Activated T-cell treated with anti-CD3 and anti-CD28 coated beads for 1 hour (primary cell): ENCODE measurements around the gene ITGB1.
"Not testable (repeated sequence)": the region's sequence is repeated elsewhere in the genome, so short reads cannot be mapped to it uniquely, and the experiment has no call there.

Experiments used
- DNase-seq: peaks from one replicate; pipeline ENCODE4 v3.0.0-alpha.2; 2020; ENCODE audit warnings: low read depth

Gene ITGB1

DNA sequence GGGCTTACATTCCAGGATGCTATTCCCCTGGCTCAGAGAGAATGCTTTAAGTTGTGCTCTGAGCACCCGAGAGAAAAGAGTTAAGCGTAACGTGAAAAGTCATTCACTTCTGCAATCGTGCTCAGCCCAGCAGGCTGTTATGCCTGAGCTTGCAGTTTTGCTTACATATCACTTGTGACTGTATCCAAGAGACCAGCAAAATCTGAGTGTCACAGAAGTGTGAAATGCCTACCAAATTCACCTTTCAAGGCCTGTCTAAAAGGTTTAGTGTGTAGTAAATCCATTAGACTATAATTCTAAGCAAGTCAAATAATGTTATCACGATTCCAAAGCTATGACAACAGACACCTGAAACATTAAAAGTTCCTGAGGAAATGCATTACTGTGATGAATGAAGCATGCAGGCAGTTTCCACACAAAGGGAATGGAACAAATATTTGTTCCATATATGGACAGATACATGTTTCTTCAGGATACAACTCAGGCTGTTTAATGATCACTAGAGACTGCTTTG lies 20.1 kb downstream of the ITGB1 start:
- DNase-seq = no peak

DNA sequence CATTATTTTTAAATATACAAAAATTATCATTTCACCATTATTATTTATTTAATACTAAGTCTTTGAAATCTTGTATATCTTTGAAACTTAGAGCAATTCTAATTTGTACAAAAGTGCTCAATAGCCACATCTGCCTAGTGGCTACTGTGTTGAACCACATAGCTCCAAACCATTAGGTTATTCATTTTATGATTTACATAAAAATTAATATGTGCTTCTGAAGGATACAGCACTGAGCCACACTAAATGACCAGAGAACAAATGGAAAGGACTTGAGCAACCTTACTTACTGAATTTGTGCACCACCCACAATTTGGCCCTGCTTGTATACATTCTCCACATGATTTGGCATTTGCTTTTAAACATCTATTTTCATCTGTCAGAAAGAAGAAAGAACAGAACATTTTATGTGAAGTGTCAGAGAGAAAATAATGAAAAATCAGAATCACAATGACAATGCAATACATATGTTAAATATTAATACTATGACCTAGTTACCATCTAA lies 25.8 kb downstream of the ITGB1 start:
- DNase-seq = no peak

DNA sequence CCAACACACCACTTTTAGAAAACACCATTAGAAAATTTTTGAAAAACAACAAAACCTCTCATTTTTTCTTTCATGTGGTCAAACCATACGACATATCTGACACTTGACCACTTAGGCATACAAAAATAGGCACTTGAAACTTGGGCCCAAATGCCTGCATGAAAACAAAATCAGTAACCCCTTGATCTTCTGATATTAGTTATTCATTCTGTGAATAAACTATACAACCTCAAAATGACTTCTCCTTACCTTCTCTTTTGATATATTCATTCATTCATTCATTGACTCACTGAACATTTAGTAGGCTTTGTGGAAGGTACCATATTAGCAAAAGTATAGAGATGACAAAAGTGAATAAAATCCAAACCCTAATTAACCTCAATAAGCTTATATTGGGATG lies 26.4 kb downstream of the ITGB1 start:
- no peak for DNase-seq

DNA sequence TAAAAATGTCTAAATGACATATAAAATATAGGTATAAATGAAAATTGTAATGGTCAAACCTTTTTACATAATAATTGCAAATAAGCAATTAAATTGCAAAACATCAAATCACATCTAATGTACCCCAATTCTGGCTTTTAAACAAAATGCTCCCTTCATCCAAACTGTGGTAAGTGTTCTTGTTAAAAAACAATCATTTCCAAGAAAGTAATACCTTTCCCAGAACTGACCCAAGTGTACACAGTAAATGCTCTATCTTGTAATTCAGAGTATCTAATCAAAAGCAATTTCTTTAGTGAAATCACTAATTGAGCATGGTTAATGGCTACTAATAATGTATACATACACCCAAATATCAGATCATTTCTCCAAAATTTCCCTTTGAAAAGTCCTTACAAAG lies 28.0 kb downstream of the ITGB1 start:
- DNase-seq = no peak

DNA sequence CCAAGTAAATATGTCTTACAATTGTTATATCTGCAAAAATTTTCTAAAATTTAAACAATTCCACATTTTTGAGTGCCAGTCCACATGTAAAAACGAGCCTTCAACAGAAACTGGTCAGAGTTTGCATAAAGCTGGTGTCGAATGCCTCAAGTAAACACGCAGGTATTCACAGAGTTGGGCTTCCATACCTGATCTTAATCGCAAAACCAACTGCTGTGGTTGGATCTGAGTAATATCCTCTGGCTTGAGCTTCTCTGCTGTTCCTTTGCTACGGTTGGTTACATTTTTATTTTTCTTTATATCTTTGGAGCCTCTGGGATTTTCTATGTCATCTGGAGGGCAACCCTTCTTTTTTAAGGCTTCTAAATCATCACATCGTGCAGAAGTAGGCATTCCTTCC lies 28.4 kb downstream of the ITGB1 start:
- no peak for DNase-seq

DNA sequence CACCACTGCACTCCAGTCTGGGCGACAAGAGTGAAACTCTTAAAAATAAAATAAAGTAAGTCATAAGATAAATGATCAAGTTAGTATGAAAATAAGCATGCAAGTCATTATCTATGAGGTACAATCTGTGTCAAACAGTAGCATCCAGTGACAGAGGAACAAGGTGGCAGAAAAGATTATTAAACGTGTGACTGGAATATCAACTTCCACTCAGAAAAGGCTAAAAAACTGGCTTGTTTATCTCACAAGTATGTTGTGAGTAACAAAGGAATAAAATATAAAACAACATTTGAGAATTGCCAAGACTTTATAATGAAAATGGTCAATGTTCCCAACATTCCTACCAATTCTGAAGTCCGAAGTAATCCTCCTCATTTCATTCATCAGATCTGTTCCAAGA lies 30.3 kb downstream of the ITGB1 start:
- no peak for DNase-seq

DNA sequence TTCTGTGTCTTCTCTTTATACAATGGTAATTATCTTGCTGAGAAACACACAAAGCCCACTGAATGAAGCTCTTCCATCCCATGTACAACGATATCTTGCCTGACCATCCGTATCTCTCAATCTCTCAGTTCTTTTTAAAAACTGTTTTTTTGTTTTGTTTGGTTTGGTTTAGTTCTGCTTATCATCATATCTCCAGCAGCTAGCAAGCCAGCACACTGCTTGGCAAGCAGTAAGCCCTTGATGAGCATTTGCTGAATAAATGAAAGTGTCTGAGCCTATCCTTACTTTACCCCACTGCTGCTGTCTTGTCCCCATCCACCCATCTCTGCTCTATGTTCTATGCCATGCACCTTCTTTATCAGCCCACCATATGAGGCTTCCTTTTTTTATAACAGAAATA lies 34.2 kb downstream of the ITGB1 start:
- DNase-seq = no peak

DNA sequence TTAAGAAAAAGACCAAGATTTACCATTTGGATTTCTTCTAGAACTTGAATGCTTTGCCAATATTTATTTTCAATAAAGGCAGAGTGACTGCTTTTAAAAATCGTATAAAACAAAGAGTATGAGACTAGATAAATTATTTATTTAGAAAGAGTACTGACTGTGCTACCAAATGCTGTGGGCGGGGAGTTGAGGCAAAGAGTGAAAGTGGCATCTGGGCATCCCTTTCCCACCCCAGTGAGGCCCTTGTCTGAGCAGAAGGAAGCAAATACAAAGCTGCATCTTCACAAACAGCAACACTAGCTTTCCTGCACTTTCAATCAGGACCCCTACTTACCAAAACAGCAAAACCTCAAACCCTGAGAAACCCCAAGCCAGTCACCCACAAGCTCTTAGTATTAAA lies 34.9 kb downstream of the ITGB1 start:
- DNase-seq = no peak

DNA sequence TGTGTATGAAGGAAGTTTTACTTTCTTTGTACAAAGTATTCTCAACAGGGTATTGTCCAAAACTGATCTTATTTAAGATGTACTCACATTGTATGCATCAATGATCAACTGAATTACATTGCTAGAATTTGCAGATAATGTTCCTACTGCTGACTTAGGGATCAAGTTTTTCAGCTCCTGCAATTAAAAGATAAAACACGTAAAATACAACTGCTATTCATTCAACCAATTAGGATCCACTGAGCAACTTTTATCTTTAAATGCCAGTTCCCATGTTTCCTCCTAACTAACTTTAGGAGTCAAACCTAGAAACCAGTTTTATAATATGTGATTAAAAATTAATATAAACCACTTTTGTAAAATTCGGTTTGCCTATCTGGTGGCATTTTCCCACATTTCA lies 35.9 kb downstream of the ITGB1 start:
- DNase-seq = no peak

DNA sequence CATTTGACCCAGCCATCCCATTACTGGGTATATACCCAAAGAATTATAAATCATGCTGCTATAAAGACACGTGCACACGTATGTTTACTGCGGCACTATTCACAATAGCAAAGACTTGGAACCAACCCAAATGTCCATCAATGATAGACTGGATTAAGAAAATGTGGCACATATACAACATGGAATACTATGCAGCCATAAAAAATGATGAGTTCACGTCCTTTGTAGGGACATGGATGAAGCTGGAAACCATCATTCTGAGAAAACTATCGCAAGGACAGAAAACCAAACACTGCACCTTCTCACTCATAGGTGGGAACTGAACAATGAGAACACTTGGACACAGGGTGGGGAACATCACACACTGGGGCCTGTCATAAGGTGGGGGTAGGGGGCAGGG lies 40.2 kb downstream of the ITGB1 start:
- DNase-seq = not testable (repeated sequence)

DNA sequence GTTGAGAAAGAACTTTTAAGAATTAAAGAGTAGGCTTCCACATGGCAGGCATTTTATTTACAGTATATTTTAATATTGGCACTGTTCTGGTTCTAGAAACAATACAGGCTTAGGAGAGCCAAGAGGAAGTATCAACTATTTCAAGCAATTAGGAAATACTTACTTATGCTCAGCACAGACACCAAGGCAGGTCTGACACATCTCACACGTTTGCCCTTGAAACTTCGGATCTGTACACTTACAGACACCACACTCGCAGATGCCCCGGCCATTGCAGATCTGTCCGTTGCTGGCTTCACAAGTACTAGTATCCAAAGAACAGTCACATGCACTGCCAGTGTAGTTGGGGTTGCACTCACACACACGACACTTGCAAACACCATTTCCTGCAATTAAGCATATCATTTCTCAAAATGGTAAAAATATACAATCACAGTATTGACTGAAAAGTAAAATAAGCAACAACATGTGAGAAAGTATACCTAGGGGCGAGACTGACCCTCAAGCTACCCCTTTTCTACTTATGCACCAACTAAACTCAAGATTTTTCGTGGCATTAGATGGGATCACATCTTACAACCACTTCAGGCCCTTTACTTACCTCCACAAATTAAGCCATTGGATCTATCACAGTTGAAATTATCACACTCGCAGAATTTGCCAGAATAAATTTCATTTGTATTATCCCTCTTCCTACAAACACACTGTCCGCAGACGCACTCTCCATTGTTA lies 46.6 kb downstream of the ITGB1 start:
- no peak for DNase-seq

DNA sequence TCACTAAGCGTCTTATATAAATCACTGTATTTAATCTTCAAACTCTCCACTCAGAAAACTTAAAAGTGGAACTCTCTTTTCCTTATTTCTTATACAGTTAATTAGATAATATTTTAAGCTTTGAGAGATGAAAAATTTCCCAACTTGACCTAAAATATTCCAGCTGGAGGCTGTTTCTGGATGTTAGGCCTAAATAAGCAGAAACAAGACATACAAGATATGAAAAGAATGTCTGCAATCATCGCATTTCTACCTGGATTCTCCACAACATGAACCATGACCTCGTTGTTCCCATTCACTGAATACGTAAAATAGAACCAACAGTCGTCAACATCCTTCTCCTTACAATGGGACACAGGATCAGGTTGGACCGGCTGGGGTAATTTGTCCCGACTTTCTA lies 48.1 kb downstream of the ITGB1 start:
- not testable (repeated sequence) for DNase-seq

DNA sequence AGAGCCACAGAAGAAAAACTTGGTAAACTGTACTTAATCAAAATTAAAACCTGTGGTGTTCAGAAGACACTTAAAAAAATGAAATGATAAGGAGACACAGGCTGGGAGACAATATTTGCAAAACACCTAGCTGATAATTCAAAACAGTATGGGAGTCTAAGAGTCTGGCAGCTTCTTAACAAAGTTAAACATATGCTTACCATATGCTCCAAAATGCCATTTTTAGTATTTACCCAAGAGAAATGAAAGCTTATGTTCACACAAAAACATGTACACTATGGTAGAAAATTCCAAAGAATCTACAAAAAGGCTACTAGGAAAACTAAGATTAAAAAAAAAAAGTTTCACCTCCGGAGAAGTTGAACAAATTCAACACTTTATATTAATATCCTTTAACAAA lies 48.6 kb downstream of the ITGB1 start:
- no peak for DNase-seq

DNA sequence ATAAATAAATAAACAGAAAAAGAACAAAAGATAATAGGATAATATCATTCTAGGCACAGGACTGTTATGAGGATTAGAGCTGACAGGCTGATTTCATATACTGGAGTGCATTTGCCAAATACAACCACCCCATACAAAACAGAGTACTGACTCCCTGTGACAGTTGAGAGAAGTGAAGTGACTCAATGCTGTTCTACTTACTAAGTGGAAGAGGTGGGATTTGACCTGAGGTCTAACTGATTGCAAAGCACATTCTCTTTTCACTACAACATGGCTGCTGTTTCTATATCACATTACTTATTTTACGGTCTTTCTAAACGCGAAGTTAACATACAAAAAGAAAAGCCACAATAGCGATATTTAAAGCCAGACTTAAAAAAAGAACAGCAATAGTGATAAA lies 51.4 kb downstream of the ITGB1 start:
- DNase-seq = no peak

DNA sequence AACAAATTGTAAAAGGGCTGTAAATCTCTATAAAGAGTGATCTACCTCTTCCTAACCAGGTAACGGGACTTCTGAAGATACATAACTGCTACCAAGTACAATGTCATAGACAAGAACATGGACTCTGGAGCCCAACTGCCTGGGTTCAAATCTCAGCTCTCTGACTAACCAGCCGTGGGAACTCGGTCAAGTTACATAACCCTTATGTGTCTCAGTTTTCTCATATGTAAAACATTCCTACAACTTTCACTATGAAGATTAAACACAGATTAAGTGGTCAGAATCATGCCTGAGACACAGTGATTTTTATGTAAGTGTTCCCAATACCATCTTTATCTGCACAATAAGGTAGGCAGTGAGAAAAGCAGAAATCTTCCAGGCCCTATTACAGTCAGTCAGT lies 52.6 kb downstream of the ITGB1 start:
- DNase-seq = no peak

DNA sequence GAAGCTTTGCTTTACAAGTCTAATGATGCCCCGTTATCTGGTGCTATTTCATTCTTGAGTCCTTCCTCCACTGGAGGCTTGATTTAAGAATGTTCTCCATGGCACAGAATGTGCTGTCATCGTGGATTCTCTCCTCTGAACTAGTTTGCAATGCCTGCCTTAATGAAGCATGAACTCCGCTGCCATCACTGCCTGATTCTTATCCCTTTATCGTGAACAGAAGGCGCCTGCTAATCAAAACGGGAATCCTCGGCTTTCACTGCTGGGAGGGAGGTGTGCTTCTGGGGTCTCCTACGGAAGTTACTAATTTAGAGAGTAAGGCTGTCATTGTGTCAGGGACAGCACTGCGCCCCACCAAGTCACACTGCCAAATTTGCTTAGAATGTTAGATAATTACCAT lies 56.2 kb downstream of the ITGB1 start:
- DNase-seq = no peak

DNA sequence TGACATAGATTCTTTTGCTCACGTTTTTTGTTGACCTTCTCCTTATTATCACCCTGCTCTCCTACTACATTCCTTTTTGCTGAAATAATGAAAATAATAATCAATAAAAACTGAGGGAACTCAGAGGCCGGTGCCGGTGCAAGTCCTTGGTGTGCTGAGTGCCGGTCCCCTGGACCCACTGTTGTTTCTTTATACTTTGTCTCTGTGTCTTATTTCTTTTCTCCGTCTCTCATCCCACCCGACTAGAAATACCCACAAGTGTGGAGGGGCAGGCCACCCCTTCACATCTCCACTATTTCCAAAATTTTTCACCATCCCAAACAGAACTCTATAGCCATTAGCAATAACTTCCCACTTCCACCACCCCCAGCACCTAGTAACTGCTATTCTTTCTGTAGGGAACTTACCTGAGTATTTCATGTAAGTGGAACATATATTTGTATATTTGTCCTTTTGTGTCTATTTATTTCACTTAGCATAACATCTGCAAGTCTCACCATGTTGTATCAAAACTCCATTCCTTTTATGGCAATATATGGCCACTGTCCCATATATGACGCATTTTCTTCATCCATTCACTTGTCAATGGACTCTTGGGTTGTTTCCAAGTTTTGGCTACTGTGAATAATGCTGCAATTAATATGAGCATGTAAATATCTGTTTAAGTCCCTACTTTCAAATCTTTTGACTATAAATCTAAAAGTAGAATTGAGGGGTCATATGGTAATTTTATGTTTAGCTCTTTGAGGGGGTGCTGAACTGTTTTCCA lies 62.6 kb downstream of the ITGB1 start:
- not testable (repeated sequence) for DNase-seq

DNA sequence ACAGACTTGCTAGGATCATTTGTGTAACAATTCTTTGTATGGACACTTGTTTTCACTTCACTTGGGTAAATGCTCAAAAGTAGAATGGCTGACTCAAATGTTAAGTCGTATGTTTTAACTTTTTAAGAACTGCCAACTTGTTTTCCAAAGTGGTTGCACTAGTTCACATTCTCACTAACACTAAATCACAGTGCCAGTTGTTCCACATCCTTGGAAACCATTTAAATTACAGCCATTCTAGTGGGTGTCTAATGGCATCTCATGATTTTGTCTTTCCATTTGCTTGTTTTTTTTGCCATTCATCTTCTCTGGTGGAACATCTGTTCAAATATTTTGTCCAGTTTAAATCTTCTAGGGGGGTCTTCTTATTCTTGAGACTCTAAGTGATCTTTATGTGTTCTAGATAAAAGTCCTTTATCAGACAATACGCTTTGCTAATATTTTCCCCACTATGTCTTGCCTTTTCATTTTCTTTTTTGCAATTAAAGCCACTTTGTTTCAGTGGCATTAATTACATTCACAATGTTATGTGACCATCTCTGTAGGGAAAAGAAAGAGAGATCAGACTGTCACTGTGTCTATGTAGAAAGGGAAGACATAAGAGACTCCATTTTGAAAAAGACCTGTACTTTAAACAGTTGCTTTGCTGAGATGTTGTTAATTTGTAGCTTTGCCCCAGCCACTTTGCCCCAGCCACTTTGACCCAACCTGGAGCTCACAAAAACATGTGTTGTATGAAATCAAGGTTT lies 63.9 kb downstream of the ITGB1 start:
- no peak for DNase-seq

DNA sequence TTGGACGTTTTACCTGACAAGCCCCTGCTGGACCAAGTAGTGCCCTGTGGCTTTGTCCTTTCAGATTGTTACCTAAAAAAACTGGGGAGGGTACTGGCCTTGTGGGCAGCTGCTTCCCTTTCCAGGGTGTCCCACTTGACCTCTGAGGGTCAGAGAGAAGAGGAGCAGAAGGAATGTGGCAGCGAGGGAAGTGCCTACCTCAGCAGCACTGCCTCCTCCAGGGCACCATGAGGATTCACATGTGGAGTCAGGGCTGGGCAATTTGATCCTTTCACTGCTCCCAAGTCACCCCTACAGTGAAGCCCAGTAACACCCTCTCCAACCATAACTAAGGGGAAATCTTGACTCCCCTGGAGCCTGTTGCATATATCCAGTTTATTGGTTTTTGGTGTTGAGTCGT lies 64.6 kb downstream of the ITGB1 start:
- DNase-seq = no peak

DNA sequence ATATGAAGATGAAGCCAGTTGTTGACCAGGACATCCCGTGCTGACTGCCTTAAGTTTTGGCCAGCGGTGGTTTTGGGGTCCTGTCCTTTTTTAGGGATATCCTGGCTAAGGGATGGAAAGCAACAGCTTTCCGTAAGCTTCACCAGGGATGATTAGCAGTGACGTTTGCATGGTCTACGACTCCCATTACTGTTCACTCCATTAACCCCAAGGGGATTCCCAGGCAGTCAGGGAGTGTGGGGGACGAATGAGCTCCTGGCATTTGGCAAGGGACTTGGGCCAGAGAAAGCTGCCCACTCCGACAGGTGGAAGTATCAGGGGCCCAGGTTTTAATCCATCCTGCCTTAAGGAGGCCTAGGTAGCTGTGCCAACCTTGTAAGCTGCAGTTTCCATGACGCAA lies 66.8 kb downstream of the ITGB1 start:
- DNase-seq = no peak

DNA sequence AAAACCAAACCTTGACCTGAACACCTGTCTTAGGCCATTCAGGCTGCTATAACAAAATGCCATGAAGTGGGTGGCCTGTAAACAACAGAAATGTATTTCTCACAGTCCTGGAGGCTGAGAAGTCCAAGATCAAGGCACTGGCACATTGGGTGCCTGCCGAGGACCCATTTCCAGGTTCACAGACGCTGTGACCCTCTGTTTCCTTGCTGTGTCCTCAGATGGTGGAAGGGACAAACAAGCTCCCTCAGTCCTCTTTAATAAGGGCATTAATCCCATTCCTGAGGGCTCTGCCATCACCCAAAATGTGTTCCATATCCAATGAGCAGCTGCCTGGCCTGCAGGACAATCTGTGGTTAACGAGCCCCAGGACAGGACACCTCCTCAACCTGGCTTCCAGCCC lies 67.6 kb downstream of the ITGB1 start:
- no peak for DNase-seq

DNA sequence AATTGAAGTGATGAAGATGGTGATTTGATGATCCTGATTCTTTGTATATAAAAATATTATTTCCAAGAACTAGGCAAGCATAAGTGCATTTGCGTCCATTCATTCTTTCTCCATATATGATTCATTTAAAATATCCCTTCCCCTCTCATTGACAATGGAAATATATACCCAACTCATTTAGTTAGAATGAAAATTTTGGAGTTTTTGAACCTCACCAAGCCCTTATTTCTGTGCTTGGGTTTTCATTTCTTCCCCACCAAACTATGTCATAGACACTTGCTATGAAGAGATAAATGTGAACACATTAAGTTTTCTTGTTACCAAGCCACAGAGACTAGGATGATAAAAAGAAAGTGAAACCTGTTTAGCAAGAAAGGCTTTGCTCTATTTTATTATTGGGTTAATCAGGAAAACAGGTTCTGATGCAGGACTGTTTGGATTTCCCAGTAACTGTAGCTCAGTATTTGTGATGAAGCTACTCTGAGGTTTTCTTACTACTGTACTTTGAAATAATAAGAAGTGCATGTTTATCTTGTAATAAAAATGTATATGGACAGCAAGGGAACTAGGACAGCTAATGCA lies 68.3 kb downstream of the ITGB1 start:
- DNase-seq = no peak
